ENCODE data around the gene LRGUK.
"Not testable (repeated sequence)": the region's sequence is repeated elsewhere in the genome, so short reads cannot be mapped to it uniquely, and the experiment has no call there.

Gene LRGUK

GRCh38 chr7:134255814-134256213 is 128.7 kb downstream of the LRGUK start:
- DNase-seq: no peak

DNA sequence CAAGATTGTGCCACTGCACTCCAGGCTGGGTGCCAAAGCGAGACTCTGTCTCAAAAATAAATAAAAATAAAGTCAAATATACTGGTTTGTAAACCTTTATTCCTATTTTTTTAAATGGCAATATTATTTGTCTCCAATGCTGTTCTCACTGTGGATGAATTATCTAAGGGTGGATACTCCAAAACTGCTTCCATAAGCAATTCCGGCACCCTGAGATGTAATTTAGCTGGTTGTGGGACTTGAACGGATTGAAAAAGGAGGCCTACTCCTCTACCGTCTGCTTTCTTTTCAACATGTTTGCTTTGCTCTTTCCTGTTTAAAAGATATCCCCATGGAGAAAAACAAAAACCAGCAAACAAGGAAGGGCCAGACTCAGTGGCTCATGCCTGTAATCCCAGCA is 135.2 kb downstream of the LRGUK start:
- no peak for DNase-seq

GRCh38 chr7:134276951-134277350 is 149.8 kb downstream of the LRGUK start:
- no peak for DNase-seq

DNA sequence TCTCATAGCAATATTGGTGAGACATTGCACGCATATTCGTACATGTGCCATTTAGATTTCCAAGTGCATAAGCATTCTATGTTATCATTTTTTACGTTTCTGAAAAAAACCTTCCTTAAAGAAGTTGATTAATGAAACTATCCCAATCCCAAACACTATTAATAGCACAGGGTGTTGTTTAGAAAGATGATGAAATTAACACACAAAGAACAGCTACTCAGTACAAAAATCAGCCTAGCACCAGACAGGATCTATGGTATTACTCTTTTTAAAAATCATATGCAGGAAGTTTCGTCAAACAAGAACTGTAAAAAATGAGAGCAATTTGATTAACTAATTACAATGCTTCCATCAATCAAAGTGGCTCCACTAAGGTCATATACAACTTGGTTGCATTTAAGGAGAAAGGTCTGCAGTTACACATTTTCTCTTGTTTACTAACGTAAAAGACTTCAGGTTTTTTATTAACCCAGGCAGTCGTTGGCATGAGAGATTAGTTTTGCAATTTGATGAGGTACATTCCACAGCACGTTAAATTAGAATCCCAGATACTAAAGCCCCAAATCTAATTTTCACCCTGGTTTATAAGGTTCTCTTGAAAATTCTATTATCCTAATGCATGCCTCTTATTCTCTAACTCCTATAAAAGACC is 151.5 kb downstream of the LRGUK start:
- DNase-seq: no peak

- DNase-seq: no peak
Observed at GRCh38 chr7:134279336-134279735, 152.2 kb downstream of the LRGUK start.

GRCh38 chr7:134279898-134280297 is 152.8 kb downstream of the LRGUK start:
- DNase-seq: no peak

- DNase-seq: no peak
Observed at GRCh38 chr7:134280508-134280907, 153.4 kb downstream of the LRGUK start.

GRCh38 chr7:134284011-134284410 is 156.9 kb downstream of the LRGUK start:
- no peak for DNase-seq

GRCh38 chr7:134284952-134285351 is 157.8 kb downstream of the LRGUK start:
- DNase-seq: no peak

DNA sequence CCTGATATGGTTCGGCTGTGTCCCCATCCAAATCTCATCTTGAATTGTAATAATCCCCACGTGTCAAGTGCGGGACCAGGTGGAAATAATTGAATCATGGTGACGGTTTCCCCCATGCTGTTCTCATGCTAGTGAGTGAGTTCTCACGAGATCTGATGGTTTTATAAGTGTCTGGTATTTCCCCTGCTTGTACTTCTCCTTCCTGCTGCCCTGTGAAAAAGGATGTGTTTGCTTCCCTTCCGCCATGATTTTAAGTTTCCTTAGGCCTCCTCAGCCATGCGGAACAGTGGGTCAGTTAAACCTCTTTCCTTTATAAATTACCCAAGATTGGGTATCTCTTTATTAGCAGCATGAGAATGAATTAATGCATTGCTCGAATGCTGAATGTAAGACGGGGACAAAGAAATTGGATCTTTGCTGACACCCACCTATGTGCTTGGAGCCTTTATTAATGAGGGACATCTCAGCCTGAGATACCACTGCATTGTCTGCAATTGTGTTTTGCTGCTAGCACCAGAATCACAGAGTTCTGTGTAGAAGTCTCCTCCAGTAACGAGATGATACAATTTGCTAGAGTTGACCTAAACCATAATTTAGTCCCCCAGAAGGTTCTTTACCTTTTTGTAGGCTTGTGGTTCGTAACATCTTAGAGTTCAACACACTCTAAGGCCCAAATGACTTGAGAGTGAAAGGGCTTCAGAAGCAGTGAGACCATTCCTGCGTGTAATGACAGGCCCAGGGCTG is 160.9 kb downstream of the LRGUK start:
- no peak for DNase-seq

DNA sequence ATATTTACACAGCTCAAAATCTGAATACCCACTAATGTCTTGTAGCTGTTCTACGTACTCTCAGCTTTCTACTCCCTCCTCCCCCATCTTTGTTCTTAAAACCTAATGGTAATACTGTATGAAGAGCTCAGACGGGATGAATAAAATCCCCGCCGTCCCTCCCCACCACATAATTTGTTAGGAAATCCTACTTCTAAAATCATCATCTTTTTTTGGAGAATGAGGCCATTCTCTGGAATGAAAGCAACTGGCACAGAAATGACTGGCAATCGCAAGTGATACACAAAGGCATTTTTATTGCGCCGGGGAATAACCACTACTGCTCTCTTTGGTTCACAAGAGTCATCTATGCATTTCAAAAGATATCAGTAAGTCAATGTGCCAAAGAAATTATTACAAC is 162.3 kb downstream of the LRGUK start:
- no peak for DNase-seq

DNA sequence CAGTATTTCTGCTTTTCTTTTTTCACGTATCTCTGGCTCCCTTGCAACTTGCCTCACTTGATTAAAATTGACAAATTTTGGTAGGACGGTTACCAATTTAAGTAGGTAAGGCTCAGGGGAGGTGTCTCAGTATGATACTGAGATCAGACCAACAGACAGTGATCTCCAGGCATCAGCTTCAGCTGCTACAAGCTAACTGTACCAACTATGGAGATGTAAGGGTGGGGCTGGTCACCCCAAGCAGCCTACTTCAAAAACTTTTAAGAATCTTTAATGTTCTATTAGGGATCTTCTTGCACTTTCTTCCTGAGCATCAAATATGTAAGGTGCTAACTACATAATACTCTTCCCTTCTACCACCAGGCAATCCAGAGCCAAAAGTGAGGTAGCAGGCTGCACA is 162.7 kb downstream of the LRGUK start:
- no peak for DNase-seq

GRCh38 chr7:134290286-134290685 is 163.1 kb downstream of the LRGUK start:
- no peak for DNase-seq

- no peak for DNase-seq
Observed at GRCh38 chr7:134293002-134293740, 166.0 kb downstream of the LRGUK start.

DNA sequence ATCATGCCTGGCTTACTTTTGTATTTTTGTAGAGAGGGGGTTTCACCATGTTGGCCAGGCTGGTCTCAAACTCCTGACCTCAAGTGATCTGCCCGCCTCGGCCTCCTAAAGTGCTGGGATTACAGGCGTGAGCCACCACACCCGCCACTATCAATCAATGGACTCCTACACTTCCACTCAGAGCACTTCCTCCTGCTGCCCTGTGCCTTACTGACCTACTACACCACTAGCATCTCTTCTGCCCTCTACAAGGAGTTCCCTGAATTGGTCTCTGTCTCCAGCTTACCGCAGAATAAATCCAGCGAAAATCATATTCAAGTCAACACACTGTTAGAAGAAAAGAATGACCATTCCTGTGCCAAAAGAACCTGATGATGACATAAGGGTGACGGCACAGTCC is 168.8 kb downstream of the LRGUK start:
- not testable (repeated sequence) for DNase-seq

DNA sequence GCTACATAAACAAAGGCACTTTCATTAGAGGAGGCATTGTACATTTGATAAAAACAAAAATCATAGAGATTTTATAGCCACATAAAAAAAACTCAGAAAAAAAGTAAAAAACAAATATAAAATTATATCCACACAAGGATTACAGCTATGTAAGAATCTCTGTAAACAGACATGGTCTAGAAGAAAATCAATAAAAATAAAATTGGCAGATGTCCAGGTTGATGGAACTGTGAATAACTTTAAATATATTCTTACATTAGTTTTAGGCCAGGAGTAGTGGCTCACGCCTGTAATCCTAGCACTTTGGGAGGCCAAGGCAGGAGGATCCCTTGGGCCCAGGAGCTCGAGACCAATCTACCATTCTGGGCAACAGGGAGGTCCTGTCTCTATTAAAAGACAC is 170.3 kb downstream of the LRGUK start:
- no peak for DNase-seq

DNA sequence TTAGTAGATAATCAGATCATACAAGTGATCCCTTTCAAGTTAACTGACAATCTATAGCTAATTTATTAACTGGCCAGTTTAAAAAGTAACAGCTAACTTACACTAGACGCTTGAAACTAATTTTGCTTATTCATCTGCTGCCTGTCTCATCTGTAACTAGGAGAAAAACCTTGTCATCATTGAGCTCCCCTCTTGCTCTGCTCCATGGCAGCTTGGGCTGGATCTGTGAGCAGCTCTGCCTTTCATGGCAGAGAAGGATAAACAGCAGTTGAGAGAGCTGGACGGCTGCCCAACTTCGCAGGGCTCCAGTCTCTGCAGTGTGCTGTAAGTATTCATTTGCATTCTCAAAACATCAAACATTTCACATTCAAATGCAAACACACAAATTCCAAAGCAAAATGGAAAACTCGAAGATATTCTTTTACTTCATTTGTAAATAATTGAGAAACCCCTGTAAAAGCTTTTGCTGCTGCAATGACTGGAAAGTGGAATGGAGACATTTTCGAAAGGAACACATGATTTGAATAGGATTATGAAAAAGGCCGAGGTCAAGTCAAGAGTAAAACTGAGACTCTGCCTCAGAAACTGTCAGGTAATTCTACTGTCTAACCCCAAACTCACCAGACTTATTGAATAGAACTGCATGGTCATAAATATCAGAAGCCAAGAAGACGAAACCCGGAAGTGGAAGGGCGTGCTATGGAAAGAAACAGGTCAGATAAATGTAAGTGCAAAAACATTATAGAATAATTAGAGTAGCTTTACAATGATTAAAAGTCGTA is 172.0 kb downstream of the LRGUK start:
- no peak for DNase-seq

DNA sequence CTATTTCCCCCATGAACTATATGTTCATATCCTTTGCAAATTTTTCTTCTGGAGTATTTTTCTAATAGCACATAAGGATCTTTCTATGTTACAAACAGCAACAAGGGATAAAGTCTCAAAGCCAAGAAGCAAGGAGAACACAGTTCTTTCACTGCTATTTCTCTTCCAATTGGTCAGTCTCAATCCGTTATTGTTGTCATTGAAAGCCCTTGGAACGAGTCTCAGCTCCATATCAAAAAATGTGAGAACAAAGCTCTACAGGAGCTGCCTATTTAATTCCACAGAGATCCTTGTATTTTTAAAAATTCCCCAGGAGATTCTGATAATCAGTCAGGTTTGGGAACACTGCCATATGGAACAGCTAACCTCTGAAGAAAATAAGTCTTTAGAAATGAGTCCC is 173.8 kb downstream of the LRGUK start:
- DNase-seq: no peak

DNA sequence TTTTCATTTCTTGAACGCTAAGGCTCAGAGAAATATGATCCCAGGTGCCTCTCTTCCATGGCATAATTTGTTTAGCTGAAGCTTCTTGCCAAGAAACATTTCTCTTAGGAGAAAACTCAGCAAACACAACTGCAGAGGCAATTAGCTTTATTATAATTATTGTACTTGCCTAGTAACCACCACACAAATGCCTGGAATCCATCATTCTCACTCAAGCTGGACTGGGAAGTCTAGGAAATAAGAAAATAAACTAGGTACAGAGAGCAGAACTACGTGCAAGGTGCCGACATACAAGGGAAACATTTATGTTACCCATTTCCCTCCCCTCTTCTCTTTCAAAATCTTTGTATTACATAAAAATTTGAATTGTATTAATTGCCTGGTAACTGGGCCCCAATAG is 174.5 kb downstream of the LRGUK start:
- DNase-seq: no peak

GRCh38 chr7:134302120-134302519 is 175.0 kb downstream of the LRGUK start:
- no peak for DNase-seq

GRCh38 chr7:134307320-134307719 is 180.2 kb downstream of the LRGUK start:
- DNase-seq: no peak

- no peak for DNase-seq
Observed at GRCh38 chr7:134308548-134308947, 181.4 kb downstream of the LRGUK start.

DNA sequence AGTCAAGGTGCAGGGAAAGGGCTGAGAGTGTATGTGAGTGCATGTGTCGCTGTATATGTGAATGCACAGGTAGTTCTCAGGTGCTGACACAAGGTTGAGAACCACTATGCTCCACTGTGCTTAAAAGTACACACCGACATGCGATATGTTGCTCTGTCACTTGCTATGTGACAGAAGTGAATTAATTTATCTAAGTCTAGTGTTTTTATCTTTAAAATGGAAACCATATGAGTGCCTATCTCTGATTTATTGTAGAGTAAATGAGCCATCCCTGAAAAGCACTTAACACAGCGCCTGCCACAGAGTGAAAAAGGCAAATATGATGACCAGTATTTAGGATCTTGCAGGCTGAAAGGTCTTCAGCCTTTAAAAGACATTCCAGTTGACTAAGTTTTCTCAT is 184.7 kb downstream of the LRGUK start:
- DNase-seq: no peak

Measured in SW 1271 (cell line).